Measurements from ENCODE around the gene TBC1D24. TPM values are rescaled to one million over a fixed set of nuclear protein-coding genes. Genes with fewer than 3 reads are reported as not detected.
A peak's percentile ranks its signal among the peaks of the same experiment; 100 is the strongest.

The TBC1D24 gene
- total and polyA plus RNA-seq, 8 donors = 10.8 to 23.7 (median 18.2) TPM

GRCh38 chr16:2462031-2462866 lies 12.7 kb upstream of the TBC1D24 start:
- no peaks in the 10 kb centered on the region for H3K27me3 ChIP-seq
- no peaks in the 10 kb centered on the region for H3K9me3 ChIP-seq
- no peak overlapping the region for H3K27ac ChIP-seq
- intact Hi-C loops (cut with DNase I) = no loop called here
- TF ChIP-seq, protein P1, sequence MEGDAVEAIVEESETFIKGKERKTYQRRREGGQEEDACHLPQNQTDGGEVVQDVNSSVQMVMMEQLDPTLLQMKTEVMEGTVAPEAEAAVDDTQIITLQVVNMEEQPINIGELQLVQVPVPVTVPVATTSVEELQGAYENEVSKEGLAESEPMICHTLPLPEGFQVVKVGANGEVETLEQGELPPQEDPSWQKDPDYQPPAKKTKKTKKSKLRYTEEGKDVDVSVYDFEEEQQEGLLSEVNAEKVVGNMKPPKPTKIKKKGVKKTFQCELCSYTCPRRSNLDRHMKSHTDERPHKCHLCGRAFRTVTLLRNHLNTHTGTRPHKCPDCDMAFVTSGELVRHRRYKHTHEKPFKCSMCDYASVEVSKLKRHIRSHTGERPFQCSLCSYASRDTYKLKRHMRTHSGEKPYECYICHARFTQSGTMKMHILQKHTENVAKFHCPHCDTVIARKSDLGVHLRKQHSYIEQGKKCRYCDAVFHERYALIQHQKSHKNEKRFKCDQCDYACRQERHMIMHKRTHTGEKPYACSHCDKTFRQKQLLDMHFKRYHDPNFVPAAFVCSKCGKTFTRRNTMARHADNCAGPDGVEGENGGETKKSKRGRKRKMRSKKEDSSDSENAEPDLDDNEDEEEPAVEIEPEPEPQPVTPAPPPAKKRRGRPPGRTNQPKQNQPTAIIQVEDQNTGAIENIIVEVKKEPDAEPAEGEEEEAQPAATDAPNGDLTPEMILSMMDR (IDR thresholded peaks at IDR 0.05) = no peak
- no peak for ATAC-seq
- no peak overlapping the region for H3K4me3 ChIP-seq
- no peaks in the 10 kb centered on the region for H3K36me3 ChIP-seq
- peak in 2 of 6 donors; percentile 48 to 63 for DNase-seq
- FAIRE-seq = no peak
- H3K4me1 ChIP-seq = peaks cover 0 to 8% (median 0%) of the 10 kb centered on the region in 3 donors
- WGBS, 2 donors = 87 to 92% methylated on average over 23 of the region's 23 CpGs

GRCh38 chr16:2464333-2464732 lies 10.6 kb upstream of the TBC1D24 start:
- TF ChIP-seq, protein P1 (IDR thresholded peaks at IDR 0.05) = no peak

GRCh38 chr16:2465653-2466415 lies 9.1 kb upstream of the TBC1D24 start:
- Histone ChIP-seq H3K4me1 (peaks cover 0 to 10% (median 0%) of the 10 kb centered on the region in 3 donors), H3K27me3 (no peaks in the 10 kb centered on the region), H3K4me3 (no peak overlapping the region), H3K36me3 (no peaks in the 10 kb centered on the region), H3K27ac (no peak overlapping the region), H3K9me3 (no peaks in the 10 kb centered on the region)
- ATAC-seq = no peak
- intact Hi-C loops (cut with DNase I) = no loop called here
- TF ChIP-seq, protein P1 (IDR thresholded peaks at IDR 0.05) = no peak
- FAIRE-seq = no peak
- DNase-seq = peak in 1 of 6 donors; percentile 36
- 82 to 90% methylated on average over 12 of the region's 12 CpGs for WGBS, 2 donors

More at GRCh38 chr16:2464333-2464732, 10.6 kb upstream of the TBC1D24 start:
- WGBS, 2 donors = 76 to 82% methylated on average over 12 of the region's 12 CpGs
- DNase-seq (peak in 1 of 6 donors; percentile 55), ATAC-seq (no peak), FAIRE-seq (no peak)
- no peak overlapping the region for H3K27ac ChIP-seq
- peaks cover 0 to 15% (median 0%) of the 10 kb centered on the region in 3 donors for H3K4me1 ChIP-seq
- no peaks in the 10 kb centered on the region for H3K9me3 ChIP-seq
- H3K4me3 ChIP-seq = no peak overlapping the region
- no peaks in the 10 kb centered on the region for H3K27me3 ChIP-seq
- intact Hi-C loops (cut with DNase I) = no loop called here
- no peaks in the 10 kb centered on the region for H3K36me3 ChIP-seq

DNA sequence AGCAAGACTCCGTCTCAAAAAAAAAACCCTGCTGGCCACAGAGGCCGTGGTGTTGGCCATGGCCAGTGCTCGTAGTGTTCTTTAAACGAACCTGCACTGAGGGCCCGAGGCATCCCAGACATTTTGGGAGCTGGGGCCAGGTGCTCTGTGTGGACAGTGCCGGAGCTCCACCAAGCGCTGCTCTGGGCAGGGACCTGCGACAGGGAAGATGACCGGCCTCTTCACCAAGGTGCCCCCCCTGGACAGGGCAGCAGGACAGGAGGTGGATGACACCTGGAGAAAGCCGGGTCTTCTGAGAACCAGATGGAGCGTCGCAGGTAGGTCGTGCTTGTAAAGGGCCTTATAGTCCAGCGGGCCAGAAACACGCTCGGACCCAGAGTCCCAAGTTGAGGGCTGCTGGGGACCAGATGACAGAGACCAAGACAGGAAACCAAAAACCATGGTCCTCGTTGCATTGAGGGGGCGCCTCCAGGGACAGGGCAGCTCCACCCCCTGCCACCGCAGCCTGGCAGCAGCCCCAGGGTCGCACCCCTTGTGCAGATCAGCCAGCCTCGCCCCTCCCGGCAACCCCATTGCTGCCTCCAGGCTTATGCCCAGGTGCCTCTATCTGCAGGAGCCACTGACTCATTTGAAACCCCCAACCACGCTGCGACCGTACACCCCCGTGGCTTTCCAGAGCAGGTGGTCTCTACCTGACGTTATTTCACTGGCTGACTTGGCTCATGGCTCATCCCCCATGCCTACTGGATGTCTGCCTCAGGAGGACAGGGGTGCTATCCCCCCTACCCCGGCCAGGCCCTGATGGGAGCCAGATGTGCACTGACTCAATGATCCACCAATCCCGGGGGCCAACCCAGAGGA lies 8.0 kb upstream of the TBC1D24 start:
- WGBS, 2 donors = 87% methylated on average over 28 to 29 of the region's 29 CpGs
- ATAC-seq = no peak
- intact Hi-C loops (cut with DNase I) = no loop called here

More for the DNA sequence above, 8.0 kb upstream of the TBC1D24 start:
- peaks cover 0 to 19% (median 0%) of the 10 kb centered on the region in 3 donors for H3K4me1 ChIP-seq
- FAIRE-seq (no peak), DNase-seq (peak in 1 of 6 donors; percentile 46)
- TF ChIP-seq, protein P1 (IDR thresholded peaks at IDR 0.05) = no peak
- no peaks in the 10 kb centered on the region for H3K36me3 ChIP-seq
- no peak overlapping the region for H3K27ac ChIP-seq
- peaks cover 0 to 4% (median 0%) of the 10 kb centered on the region in 4 donors for H3K27me3 ChIP-seq
- H3K9me3 ChIP-seq = no peaks in the 10 kb centered on the region
- peak overlapping the region in 1 of 4 donors; percentile 58 for H3K4me3 ChIP-seq
